ENCODE data around the gene ZYG11A.

The ZYG11A gene

GRCh38 chr1:52919051-52919722 is 76.6 kb downstream of the ZYG11A start:
- DNase-seq, result no peak

DNA sequence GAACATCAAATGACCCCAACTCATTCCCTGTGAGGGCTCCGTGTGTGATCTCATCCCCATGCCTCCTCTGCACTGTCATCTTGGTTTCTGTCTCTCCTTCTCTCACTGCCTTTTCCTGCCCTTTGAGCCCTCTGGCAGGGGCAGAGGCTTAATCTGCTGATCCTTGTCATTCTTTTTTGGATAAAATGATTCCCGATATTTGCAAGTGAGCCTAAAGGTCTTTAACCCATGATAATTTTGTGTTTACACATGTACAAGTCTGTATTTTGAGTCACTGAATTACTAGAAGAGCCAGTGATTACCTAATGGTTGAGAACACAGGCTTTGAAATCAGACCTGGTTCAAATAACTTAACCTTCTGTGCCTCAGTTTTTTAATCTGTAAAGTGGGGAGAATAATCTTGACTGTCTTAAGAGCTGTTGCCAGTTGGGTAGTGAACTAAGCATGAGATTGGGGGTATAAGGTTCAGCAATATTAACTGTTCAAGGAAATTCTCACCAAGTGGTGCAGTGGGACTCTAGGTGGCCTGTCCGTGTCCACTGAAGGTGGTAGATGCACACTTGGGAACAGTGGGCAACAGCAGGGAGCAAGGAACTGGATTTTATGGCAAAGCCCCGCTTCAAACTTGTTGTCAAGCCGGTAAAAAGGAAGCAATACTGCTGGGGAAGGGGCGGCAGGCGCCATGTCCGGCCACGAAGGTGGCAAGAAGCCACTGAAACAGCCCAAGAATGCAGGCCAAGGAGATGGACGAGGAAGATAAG is 77.3 kb downstream of the ZYG11A start:
- DNase-seq, result no peak

DNA sequence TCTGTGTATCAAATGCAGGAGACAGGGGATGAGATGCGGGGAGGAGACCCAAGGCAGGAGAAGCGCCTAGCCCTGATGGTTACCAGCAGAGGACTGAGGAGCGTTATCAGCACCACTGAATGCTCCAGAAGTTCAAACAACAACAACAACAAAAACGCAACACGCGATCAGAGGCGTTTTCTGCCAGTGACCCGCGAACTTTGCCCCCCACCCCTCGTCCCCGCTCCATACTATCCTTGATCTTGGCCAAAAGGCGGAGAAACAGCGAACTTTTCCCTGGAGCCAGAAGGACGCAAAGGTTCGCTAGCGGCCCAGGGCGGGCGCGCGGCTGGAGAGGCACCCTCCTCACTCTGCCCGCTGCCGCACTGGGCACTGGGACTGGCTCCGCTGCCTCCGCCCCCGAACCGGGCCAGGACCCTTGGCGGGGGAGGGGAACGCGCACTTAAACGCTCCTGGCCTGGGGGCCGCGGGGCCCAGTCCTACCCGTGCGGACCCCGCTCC is 78.3 kb downstream of the ZYG11A start:
- no peak for DNase-seq

DNA sequence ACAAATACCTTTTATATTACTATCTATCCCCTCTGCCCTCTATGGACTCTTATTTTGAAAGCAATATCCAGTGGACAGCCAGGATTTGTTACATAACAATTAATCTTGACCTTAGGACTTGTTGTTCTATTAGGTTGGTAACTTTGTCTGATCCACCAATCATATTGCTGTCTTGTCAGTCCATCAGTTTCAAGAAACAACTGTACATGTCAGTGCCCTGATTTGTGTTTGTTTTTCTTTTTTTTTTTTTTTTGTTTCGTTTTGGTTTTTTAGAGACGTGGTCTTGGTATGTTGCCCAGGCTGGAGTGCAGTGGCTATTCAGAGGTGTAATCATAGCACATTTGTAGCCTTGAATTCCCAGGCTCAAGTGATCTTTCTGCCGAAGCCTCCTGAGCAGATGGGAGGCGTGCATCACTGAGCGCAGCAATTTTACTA is 83.0 kb downstream of the ZYG11A start:
- no peak for DNase-seq

- DNase-seq, result no peak
These were observed 84.3 kb downstream of the ZYG11A start for GRCh38 chr1:52926864-52927211.

DNA sequence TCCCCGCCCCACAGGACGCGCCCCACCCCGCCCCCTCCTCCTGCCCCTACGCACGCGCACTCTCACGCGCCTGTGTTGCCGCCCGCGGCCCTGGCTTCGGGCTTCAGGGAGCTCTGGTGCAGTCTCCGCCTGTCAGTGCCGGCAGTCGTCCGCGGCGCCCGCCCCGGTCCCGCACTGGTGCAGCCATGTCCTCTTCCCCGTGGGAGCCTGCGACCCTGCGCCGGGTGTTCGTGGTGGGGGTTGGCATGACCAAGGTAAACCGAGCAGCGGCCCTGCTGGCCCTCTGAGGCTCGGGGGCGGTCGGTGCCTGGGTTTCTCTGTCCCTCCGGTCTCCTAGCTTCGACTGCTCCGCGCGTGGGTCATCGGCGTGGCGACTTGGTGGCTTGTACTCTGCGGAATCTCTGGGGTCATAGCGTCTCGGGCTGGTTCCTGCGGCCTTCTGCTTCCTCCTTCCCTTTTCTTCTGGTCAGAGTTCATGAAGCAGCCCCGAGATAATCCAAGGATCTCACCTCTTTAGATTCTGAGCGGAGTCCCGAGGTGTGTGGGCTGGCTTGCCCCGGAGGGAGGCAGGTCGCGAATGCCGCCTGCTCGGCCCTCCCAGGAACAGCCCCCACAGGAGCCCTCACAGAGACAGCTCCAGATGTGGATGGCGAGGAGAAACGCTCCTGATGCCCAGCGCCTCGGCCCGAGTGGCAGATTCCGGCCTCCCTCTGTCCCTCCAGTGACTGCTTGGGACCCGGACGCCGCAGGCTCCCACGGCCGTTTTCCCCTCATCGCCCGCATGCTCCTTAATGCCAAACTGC is 84.9 kb downstream of the ZYG11A start, which contains the start of gene SCP2:
SCP2 (plus strand) TSS at position 65 of the 803 bp plus-strand sequence; CDS start at position 186, 121 bp downstream.
- peak; percentile 81 for DNase-seq

GRCh38 chr1:52928015-52928404 is 85.5 kb downstream of the ZYG11A start:
- no peak for DNase-seq

GRCh38 chr1:52929019-52929418 is 86.5 kb downstream of the ZYG11A start:
- no peak for DNase-seq

DNA sequence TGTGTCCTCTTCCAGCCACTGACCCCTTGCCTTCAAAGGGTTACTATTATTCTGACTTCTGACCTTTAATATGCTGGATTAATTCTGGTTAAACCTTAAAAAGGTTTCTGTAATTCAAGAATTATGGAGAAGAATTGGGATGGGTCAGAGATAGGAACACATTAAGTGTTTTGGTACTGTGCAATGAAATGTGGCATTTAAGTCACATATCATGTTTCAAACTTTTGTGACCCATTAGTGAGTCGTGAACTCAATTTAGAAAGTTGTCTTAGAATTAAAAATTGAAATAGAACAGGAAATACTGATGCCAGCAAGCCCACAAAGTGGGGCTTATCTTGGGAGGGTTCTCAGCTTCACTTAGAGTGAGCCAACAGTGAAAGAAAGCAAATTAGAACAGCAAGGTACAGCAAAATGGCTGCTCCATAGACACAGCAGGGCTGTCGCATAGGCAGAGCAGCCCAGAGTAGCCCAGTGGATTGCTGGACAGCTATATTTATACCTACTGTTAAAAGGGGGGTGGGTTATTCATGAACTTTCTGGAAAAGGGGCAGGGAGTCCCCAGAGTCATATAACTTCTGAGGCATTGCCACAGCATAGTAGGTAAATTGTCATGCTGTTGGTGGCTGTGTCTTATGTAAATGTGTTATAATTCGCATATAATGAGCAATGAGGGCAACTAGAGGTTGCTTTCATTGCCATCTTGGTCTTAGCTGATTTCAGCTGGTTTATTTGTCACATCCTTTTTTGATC is 95.0 kb downstream of the ZYG11A start:
- DNase-seq, result no peak

- no peak for DNase-seq
These were observed 95.6 kb downstream of the ZYG11A start for GRCh38 chr1:52938183-52938451.

GRCh38 chr1:52943876-52944416 is 101.4 kb downstream of the ZYG11A start:
- no peak for DNase-seq

- DNase-seq, result no peak
These were observed 102.0 kb downstream of the ZYG11A start for GRCh38 chr1:52944566-52944965.

Measured in hematopoietic multipotent progenitor cell treated with erythropoietin and hydrocortisone succinate and interleukin-3 and kit ligand, for 6 days (in vitro differentiated cells).